Astrocyte of the spinal cord (primary cell): ENCODE data around the gene IFNA17.

Experiments
- DNase-seq: peaks from one replicate; pipeline ENCODE4 v3.0.0; 2011; ENCODE audit warnings: low read depth, low spot score
- H3K4me3 ChIP-seq: 2 replicates; pipeline ENCODE4 v1.5.1; 2011; ENCODE audit warnings: low read depth, mild to moderate bottlenecking, low read length, moderate library complexity
- CTCF ChIP-seq: IDR thresholded peaks from 2 replicates; pipeline ENCODE4 v1.5.1; 2012; ENCODE audit warnings: low read depth, mild to moderate bottlenecking, low read length, inconsistent platforms
- in situ Hi-C: cut with HindIII; loops from 2 replicates; pipeline ENCODE4 v1.10.0; 2017; ENCODE audit warnings: low sequenced_read_pairs

The IFNA17 gene

GRCh38 chr9:21228122-21228521, at the start of gene IFNA17:
IFNA17 (minus strand) TSS chr9:21228222; CDS start chr9:21228173, 49 bp downstream.
- no peak for TF ChIP-seq CTCF
- in situ Hi-C loops = no loop called here
- DNase-seq = no peak
- no peak within 1 kb of the TSS for H3K4me3 ChIP-seq

GRCh38 chr9:21268347-21268657, 40.3 kb upstream of the IFNA17 start:
- no peak overlapping the region for H3K4me3 ChIP-seq
- no peak for DNase-seq
- TF ChIP-seq CTCF = no peak
- in situ Hi-C loops = no loop called here

- H3K4me3 ChIP-seq = no peak overlapping the region
- no peak for DNase-seq
- TF ChIP-seq CTCF = no peak
- in situ Hi-C loops = no loop called here
Measured at GRCh38 chr9:21267485-21268346, 39.7 kb upstream of the IFNA17 start.

GRCh38 chr9:21266733-21267484, 38.9 kb upstream of the IFNA17 start:
- no peak for DNase-seq
- in situ Hi-C loops = no loop called here
- TF ChIP-seq CTCF = no peak
- H3K4me3 ChIP-seq = no peak overlapping the region

- H3K4me3 ChIP-seq = no peak overlapping the region
- in situ Hi-C loops = no loop called here
- DNase-seq = no peak
- TF ChIP-seq CTCF = no peak
Measured at GRCh38 chr9:21265421-21266189, 37.6 kb upstream of the IFNA17 start.

GRCh38 chr9:21255538-21256212, 27.7 kb upstream of the IFNA17 start:
- no peak for DNase-seq
- no peak for TF ChIP-seq CTCF
- no peak overlapping the region for H3K4me3 ChIP-seq
- in situ Hi-C loops = no loop called here
